GM21447 (cell line): ENCODE measurements around the gene MID1.

ENCODE experiments used
- ATAC-seq: cut with Tn5 transposase; IDR thresholded peaks from one replicate; pipeline ENCODE4 v1.9.1; 2021; ENCODE audit not compliant: unreplicated experiment

The MID1 gene, protein sequence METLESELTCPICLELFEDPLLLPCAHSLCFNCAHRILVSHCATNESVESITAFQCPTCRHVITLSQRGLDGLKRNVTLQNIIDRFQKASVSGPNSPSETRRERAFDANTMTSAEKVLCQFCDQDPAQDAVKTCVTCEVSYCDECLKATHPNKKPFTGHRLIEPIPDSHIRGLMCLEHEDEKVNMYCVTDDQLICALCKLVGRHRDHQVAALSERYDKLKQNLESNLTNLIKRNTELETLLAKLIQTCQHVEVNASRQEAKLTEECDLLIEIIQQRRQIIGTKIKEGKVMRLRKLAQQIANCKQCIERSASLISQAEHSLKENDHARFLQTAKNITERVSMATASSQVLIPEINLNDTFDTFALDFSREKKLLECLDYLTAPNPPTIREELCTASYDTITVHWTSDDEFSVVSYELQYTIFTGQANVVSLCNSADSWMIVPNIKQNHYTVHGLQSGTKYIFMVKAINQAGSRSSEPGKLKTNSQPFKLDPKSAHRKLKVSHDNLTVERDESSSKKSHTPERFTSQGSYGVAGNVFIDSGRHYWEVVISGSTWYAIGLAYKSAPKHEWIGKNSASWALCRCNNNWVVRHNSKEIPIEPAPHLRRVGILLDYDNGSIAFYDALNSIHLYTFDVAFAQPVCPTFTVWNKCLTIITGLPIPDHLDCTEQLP

DNA sequence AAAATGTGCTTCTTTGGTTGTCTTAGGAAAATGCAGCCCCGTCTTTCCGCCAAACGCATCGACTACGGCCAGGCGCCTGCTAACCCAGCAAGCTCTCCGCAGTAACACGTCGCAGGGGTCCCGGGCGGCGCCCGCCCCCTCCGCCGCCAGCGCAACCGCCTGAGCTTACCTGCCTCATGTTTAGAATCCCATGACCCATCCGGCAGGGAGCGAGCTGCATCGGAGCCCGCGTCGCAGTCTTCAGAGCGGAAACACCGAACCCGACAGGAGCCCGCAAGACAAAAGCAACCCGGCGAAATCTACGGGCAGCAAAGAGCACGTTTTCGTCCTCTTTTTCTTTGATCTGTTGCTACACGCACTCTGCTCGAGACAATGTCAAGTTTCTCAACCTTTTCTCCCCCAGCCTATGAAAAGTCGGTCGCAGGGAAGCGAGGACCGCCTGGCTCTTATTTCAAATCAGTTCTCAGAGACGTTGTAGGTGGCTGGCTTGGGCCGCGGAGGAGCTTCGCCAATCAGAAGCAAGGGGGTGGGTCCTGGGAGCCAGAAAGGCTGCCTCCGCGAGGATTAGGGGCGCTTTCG lies at the start of gene MID1:
Gene MID1 (minus strand): TSS at position 465 of the 579 bp plus-strand sequence. CDS start 53,038 bp downstream, outside the sequence.
- ATAC-seq: no peak

DNA sequence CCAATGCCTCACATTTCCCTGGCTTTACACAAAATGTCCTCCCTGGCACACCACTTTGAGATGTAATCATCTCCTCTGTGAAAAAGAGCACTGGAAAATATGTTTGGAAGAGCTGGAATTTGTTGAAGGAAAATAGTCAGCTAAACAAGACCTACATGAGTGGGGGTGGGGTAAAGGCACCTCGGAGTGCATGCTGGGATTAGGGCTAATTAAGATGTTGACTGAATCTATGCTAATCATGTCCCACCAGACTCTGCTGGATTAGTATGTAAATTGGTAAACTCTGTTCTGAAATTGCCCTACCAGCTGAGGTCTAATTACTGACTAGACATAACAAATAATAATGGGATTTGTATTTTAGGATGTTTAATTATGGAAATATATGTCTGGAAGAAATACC lies 46.8 kb upstream of the MID1 start:
- no peak for ATAC-seq

DNA sequence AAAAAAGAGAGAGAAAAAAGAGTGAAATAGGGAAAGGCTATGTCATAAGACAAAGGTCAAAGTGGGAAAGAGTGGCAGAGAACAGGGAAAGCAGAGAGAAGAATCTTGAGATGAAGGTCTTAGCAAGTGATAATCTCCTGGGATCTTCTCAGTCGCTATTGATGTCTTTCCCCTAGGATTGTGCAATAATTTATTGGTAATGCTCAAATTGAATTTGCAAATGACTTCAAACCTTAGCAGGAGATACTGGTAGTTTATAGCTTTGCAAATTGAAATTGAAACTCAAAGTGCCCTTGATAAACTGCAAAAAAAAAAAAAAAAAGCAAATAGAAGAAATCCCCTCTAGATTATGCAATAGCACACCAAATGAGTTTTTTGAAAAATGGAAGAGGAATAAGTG lies 45.7 kb upstream of the MID1 start:
- no peak for ATAC-seq

DNA sequence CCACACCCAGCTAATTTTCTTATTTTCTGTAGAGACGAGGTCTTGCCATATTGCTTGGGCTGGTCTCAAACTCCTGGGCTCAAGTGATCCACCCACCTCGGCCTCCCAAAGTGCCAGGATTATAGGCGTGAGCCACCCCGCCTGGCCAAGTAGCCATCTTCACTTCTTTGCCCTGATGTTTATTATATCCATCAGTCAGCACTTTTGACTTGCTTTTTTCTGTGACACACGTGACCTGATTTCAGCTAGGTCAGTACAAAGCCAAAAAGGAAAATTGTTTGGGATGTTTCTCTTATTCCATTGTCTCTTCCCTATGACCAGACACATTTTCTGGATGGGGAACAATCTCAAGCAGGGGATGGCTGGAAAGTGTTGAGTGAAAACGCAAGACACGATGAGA lies 45.3 kb upstream of the MID1 start:
- no peak for ATAC-seq

DNA sequence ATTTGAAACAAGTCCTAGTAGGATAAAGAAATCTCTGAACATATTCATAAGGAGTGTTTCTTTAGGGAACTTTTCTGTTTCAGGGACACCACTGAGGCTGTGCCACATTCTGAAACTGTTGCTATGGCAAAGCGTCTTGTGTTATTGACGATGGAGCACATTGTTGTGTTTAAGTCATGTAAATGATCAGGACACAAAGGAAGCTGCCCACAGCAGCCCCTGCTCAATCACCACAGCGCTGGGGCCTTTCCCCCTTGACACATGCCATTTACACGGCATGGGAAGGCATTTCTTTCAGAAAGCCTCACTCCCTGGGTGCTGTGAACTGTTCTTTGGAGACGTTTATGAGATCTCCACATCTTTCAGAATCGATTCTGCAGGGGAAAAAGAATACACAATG lies 39.8 kb upstream of the MID1 start:
- ATAC-seq: no peak

DNA sequence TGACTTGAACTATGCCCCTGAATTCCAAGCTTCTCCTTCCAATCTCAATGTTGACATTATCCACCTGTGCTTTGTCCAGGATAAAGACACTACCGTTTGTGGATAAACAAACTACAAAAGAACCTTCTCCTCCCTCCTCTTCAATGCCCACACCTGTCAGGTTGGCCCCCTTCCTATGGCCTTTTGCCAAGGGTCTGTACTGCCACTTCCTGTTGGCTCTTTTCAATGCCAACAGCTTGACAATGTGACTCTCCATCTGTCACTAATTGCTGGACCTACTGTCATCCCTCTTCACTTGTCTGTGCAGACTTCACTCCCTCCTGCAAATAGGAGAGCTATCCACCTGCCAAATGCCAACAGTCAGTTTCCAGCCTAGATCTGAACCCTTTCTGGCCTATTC lies 35.8 kb upstream of the MID1 start:
- ATAC-seq: no peak

DNA sequence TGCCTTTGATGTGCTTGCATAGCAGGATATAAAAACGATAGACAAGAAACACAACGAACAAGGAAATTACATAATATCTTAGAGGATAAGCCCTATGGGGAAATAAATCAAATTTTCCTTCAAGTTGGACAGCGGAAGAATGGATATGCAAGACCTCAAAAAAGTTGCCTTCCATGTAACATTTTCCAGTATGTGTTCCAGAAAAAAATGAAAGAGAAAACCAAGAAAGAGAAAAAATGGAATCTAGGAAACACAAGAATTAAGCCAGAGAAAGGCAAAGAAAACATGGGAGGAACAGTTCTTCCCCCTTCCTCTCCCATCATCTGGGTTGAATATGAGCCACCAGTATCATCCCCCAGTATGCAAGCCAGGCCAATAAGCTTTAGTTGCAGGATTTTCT lies 34.6 kb upstream of the MID1 start:
- ATAC-seq: no peak

DNA sequence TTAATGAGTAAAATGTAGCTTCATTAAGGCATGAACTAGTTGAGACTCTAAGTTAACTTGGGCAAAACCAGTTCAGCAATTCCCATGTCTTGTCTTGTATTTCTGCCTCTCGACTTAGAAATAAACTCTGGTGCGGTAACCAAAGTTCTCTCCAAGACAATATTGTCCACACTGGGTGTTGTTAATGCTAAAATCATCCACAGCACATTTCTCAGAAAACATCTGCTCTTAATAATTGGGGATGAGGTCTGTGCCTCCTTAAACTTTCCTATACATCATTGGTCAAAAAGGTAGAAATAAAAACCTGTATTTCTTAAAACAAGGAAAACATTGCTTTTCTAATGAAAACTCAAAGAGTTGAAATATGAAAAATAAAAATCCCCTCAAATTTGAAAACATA lies 32.9 kb upstream of the MID1 start:
- no peak for ATAC-seq

DNA sequence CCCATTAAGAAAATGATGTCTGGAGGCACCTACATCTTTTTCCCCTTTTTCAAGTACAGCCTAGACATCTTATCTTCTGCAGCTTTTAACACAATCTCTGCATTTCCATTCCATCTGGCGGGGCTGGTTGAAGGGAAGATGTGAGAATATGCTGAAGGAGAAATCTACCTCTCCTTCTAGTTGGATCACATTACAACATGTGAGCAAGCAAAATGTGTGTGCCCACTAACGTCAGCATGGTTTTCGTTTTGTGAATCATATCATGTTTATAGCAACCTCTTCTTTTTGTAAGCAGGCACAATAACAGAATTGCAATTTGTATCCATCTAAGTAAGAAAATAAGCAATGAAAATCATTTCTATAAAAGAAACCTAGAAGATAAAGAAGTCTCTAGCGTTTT lies 28.9 kb upstream of the MID1 start:
- ATAC-seq: no peak

DNA sequence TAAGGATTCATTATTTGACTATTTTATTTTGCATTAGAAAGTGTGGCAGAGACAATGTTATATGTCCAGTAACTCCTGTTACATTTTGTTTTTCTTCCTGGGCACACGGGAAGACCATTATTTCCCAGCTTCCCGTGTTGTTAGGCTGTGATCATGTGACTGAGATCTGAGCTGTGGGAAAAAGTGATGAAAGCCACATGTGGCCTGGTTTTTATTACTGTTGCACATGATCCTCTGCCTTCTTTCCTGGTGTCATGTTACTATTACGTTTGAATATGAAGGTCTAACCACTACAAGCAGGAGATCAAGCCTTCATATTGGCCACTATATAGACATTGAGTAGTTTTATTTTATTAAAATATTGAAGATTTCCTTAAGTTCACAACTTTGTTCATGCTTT lies 28.2 kb upstream of the MID1 start:
- ATAC-seq: no peak

DNA sequence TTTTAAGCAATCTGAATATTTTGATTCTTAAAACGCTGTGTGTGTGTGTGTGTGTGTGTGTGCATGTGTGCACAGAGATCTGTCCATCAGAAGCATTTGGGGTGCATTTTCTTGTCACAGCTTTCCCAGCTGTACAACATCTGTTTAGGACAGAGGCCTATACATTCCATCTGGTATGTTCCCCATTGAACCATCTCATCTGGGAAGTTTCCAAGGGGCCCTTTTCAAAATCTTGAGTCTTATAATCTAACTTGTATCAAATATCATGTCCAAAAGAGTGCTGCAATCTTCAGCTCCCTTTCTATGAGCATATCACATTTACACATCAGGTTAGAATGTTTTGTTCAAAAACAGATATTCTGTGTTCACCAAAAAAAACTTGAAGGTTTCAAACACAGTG lies 16.5 kb upstream of the MID1 start:
- ATAC-seq: no peak

DNA sequence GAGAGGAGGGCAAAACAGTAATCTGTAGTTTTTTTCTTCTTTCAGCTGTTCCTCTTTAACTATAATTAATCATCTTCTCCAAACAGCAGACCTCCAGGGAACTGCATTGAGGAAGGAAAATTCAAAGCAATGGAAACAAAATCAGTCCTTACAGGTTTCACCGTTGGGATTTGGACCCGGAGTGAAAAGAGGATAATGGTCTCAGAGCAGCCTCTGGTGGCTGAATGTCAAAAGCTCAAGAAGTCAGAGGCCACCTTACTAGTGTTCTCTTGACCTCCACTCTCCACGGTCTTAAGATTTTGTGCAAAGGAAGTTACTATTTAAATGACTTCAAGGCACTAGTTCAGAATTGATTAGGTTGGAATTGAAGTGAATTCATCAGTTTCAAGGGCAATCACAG lies 16.0 kb upstream of the MID1 start:
- ATAC-seq: no peak

DNA sequence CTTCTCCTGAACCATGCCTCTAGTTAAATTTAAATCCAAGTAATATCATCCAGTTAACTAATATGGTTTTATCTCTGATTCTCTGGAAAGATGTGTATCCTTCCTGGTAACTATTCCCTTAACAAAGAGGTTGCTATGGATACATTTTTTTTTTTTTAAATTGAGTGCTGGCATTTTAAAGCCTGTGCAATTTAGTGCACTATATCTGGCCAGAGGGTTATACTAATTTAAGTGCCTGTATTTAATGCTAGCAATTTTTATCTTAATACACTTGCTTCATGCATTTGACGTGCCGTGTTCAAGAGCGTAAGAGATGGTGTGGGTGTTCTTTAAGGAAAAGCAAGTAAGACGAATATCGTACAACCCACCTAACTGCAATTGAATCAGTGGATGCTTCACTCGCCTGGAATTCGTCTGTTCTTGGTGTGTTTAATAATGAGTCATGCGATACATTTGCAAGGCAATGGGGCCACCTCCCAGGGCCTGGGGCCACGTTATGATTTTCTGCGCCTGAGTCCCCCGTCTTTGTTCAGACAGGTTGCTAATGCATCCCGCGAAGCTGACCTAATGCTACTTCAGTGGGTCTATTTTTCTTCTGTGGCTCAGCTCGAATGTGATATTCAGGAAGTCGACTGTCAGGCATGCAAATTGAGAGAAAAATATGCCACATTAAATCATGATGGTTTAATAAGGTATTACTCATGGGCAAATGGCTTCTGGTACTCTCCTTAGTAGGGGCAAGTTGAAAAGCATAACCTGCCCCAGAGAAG lies 14.2 kb upstream of the MID1 start:
- ATAC-seq: no peak

DNA sequence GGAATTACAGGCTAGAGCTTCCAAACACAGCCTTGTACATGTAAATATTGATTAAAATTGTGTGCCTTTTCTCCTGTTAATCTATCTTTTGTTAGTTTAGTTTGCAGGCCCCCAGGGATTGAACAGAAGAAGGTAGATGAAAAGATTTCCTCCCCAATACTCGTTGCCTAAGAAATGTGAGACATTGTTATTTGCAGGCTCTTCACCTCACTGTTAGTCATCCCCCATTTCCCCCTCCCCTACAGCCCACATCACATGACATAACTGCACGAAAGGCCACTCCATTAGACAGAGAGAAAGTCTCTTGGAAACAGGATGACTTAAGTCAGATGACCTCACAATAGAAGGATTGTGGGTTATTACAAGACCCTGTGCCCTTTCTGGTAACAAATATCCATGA lies 13.3 kb upstream of the MID1 start:
- ATAC-seq: no peak

DNA sequence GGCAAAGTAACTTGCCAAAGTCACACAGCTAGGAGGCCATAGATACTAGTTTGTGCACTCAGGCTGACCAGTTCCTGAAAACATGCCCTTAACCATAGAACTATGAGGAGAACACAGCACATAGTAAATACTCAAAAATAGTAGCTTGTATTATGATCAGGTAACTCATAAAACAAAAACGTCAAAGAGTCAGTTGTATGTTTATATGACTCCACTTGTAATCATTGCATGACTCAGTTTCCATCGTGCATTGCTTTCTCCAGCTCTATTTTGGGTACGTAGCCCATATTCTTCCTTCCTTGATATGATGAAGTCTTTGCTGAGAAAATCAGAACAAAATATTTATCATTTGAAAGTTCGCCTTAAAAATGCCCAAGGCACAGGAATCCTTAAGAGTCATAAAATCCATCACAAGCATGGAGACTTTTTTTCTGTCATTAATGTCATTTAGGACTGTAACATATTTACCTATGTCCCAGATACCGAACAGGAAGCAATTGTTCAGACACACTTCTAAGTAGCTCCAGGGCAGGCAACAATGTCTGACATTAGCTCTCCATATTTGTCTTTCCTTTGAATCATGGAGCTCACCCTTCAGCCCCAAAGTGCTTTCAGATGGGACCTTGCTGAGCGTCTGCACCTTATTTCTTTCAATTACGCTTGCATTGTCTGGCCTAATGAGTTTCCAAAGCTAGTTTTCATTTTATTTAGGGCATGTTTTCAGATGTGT lies 11.2 kb upstream of the MID1 start:
- ATAC-seq: no peak

DNA sequence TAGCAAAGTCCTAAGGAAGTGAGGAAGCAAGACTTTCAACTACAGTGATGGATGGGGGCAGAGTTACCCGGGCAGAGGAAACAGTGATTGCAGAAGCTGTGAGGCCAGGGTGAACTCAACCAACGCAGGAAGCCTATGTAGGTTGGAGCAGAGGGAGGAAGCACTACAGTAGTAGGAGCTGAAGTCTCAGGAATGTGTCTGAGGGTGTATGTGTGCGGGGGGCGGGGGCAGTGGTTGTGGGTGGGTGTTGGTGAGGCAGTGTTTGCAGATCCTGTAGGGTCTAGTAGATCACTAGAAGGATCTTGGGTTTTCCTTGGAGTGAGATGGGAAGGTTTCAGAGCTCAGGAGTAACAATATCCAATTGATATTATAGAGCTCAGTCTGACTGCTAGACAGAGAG lies 9.9 kb upstream of the MID1 start:
- no peak for ATAC-seq

DNA sequence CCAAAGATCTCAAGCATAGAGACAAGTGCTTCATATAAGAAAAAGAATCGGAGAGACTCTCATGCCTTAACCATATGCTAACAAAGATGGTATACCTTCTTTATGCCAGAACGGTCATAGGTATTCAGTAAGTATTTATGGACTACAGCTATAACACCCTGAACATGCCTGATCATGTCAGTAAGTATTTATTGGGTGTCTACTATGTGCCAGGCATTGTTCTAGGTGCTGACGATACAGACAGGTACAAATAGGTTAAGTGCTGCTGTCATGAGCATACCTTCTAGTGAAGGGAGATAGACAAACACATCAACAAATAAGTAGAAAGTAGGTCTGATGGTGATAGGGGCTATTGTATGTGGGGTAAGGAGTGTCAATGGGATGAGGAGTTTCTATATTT lies 9.5 kb upstream of the MID1 start:
- ATAC-seq: no peak

DNA sequence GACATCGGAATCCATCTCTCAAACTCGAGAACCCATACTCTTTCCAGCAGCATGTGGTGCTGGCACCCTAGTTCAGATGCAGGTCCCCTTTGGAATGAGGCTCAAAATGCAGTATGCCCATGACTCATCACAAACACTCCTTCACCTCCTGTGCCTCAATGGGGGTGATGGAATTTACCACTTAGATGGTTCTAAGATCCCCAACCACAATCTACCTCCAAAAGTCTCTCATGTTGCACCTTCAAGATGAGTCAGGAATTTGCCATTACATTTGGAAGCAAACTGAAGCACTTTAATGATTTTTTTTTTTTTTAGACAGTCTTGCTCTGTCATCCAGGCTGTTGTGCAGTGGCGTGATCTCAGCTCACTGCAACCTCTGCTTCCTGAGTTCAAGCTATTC lies 8.5 kb upstream of the MID1 start:
- ATAC-seq: no peak

DNA sequence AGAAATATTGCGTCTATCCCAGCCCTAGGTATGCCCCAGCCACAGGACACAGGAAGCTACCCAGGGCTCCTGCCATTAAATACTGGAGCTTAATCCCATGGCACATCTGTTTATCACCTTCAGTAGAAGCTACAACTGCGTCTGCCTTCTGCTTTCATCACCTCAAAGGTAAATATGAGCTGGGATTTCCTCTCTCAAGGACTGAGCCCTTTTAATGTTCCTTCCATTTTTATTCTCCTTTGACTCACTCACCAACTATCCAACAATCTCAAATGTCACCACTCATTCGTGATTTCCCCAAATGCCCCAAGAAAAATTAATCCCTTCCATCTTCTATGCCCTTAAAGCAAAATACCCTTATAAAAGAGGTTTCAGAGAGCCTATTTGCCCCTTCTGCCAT lies 1.8 kb upstream of the MID1 start:
- no peak for ATAC-seq

DNA sequence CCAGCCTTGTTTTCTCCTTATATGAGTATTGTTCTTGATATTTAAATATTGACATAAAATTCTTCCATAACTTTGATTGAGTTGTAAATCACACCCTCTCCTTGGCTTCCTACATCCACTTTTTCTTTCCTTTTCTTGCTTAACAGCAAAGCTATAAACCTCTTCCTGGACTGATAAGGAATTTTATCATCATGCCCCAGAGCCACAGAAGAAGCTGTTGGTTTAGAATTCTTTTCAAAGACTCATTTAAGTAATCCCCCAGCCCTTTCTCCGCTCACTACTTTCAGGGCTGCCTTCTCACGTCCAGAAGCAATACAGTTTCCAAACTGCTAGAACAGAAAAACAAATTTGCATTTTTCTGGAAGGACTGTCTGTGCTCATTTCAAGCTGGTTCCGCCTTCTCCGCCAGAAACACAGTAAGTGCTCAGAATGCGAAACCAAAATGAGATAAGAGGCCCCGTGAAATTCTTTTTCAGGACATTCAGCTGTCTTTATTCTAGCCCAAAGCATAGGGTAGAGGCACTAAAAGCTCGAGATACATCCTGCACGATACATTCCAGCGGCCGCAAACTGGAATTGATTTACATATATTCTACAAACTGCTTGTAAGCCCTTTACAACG lies 849 bp downstream of the MID1 start:
- ATAC-seq: no peak

DNA sequence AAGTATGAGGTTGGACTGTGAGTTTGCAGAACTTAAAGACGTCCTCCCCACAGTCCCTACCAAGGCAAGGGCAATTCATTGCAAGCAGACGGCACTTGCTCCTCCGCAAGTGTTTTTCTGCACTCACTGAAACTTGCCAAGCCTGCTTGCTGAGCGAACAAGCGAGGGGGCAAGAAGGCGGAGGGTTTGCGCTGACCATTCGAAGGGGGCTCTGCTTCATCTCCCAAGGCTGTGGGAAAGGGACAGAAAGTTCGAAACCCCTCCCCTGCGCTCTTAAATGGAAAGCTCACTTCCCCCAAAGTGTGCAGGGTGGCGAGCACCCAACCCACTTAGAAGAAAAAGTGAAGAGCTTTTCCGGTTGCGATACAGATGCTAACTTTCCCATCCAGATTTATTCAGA lies 1.4 kb downstream of the MID1 start:
- ATAC-seq: no peak
